ENCODE measurements around the gene SHISA7. TPM values are rescaled to one million over a fixed set of nuclear protein-coding genes. Genes with fewer than 3 reads are reported as not detected.
"Not testable (repeated sequence)": the region's sequence is repeated elsewhere in the genome, so short reads cannot be mapped to it uniquely, and the experiment has no call there.

SHISA7 gene
- total RNA-seq, 1 experiment from 2014 or later, result not detected

- H3K4me2 ChIP-seq (ENCODE audit: low read depth, low read length, poor library complexity, severe bottlenecking); H3K27me3 ChIP-seq (ENCODE audit: low read length): not testable (repeated sequence)
Measured at GRCh38 chr19:55448175-55448490, 5.0 kb upstream of the SHISA7 start.

GRCh38 chr19:55447421-55448174 is 4.5 kb upstream of the SHISA7 start:
- no peak for DNase-seq
- no peak overlapping the region for H3K4me3 ChIP-seq (ENCODE audit: low read length)
- no peaks in the 10 kb centered on the region for H3K36me3 ChIP-seq (ENCODE audit: insufficient read depth, low read length)
- no peaks in the 10 kb centered on the region for H3K9me3 ChIP-seq (ENCODE audit: low read length)
- H4K20me1 ChIP-seq (ENCODE audit: insufficient read depth, low read depth, low read length), result no peaks in the 10 kb centered on the region
- no peaks in the 10 kb centered on the region for H3K79me2 ChIP-seq (ENCODE audit: low read length)
- H3K4me2 ChIP-seq (ENCODE audit: low read depth, low read length, poor library complexity, severe bottlenecking), result no peak overlapping the region
- no peak overlapping the region for H2AFZ ChIP-seq (ENCODE audit: low read length)
- no peaks in the 10 kb centered on the region for H3K9me2 ChIP-seq (replicated peaks; ENCODE audit: insufficient read depth, low read length)
- H3K4me1 ChIP-seq (ENCODE audit: low read length), result no peaks in the 10 kb centered on the region
- H3K9ac ChIP-seq (ENCODE audit: low read length), result no peak overlapping the region
- no peaks in the 10 kb centered on the region for H3K27me3 ChIP-seq (ENCODE audit: low read length)
- no peak overlapping the region for H3K27ac ChIP-seq (ENCODE audit: low read length)

More at GRCh38 chr19:55448175-55448490, 5.0 kb upstream of the SHISA7 start:
- not testable (repeated sequence) for H3K9me2 ChIP-seq (replicated peaks; ENCODE audit: insufficient read depth, low read length); H3K79me2 ChIP-seq (ENCODE audit: low read length); H3K27ac ChIP-seq (ENCODE audit: low read length); H3K9me3 ChIP-seq (ENCODE audit: low read length); H3K36me3 ChIP-seq (ENCODE audit: insufficient read depth, low read length); H3K9ac ChIP-seq (ENCODE audit: low read length); H2AFZ ChIP-seq (ENCODE audit: low read length); H3K4me1 ChIP-seq (ENCODE audit: low read length); H3K4me3 ChIP-seq (ENCODE audit: low read length); H4K20me1 ChIP-seq (ENCODE audit: insufficient read depth, low read depth, low read length); DNase-seq

DNA sequence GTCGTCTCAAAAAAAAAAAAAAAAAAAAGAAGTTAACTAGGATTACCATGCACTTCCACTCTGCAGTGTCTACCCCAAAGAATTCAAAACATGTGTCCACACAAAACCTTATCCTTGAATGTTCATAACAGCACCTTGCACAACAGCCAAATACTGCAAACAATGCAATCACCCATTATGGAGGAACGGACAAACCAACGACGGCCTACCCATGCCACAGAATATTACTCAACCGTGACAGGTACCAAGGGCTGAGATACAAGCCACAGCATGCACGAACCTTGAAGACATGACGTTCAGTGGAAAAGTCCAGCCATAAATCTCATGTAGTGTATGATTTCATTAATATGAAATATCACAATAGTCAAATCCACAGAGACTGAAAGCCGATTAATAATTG is 3.0 kb upstream of the SHISA7 start:
- Histone ChIP-seq H3K27ac (ENCODE audit: low read length) (no peak overlapping the region), H3K36me3 (ENCODE audit: insufficient read depth, low read length) (no peaks in the 10 kb centered on the region), H4K20me1 (ENCODE audit: insufficient read depth, low read depth, low read length) (no peaks in the 10 kb centered on the region), H3K9me3 (ENCODE audit: low read length) (no peaks in the 10 kb centered on the region), H3K79me2 (ENCODE audit: low read length) (no peaks in the 10 kb centered on the region), H3K4me2 (ENCODE audit: low read depth, low read length, poor library complexity, severe bottlenecking) (no peak overlapping the region), H3K9ac (ENCODE audit: low read length) (no peak overlapping the region), H3K4me3 (ENCODE audit: low read length) (no peak overlapping the region), H3K27me3 (ENCODE audit: low read length) (no peaks in the 10 kb centered on the region), H3K4me1 (ENCODE audit: low read length) (no peaks in the 10 kb centered on the region), H2AFZ (ENCODE audit: low read length) (no peak overlapping the region), H3K9me2 (replicated peaks; ENCODE audit: insufficient read depth, low read length) (no peaks in the 10 kb centered on the region)
- no peak for DNase-seq

DNA sequence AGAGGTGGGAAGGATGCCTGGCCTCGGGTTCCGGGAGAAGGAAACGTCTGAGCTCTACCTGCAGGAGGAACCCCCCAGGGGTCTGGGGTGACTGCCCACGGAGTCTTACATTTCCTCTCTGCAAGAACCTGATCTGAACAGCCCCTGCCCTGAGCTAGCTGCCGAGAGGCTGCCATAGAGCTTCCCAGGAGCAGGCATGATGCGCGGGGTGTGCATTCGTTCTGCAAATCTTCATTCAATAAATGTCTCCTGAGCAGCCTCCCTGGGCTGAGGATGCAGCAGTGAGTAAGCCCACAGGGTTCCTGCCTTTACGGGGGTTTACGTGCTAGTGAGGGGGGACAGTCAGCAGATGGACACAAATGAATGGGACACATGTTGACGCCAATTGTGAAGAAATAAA is 1.5 kb upstream of the SHISA7 start:
- DNase-seq, result no peak
- no peak overlapping the region for H3K4me2 ChIP-seq (ENCODE audit: low read depth, low read length, poor library complexity, severe bottlenecking)
- no peaks in the 10 kb centered on the region for H3K9me3 ChIP-seq (ENCODE audit: low read length)
- no peaks in the 10 kb centered on the region for H3K9me2 ChIP-seq (replicated peaks; ENCODE audit: insufficient read depth, low read length)
- H3K36me3 ChIP-seq (ENCODE audit: insufficient read depth, low read length), result no peaks in the 10 kb centered on the region
- no peaks in the 10 kb centered on the region for H3K79me2 ChIP-seq (ENCODE audit: low read length)
- no peak overlapping the region for H3K4me3 ChIP-seq (ENCODE audit: low read length)
- H3K27ac ChIP-seq (ENCODE audit: low read length), result no peak overlapping the region
- no peaks in the 10 kb centered on the region for H3K27me3 ChIP-seq (ENCODE audit: low read length)
- no peaks in the 10 kb centered on the region for H4K20me1 ChIP-seq (ENCODE audit: insufficient read depth, low read depth, low read length)
- H3K4me1 ChIP-seq (ENCODE audit: low read length), result no peaks in the 10 kb centered on the region
- H2AFZ ChIP-seq (ENCODE audit: low read length), result no peak overlapping the region
- H3K9ac ChIP-seq (ENCODE audit: low read length), result no peak overlapping the region

GRCh38 chr19:55443824-55444480 is 852 bp upstream of the SHISA7 start:
- H3K9ac ChIP-seq (ENCODE audit: low read length), result no peak overlapping the region
- no peaks in the 10 kb centered on the region for H3K36me3 ChIP-seq (ENCODE audit: insufficient read depth, low read length)
- no peaks in the 10 kb centered on the region for H3K27me3 ChIP-seq (ENCODE audit: low read length)
- no peaks in the 10 kb centered on the region for H3K79me2 ChIP-seq (ENCODE audit: low read length)
- H3K4me1 ChIP-seq (ENCODE audit: low read length), result no peaks in the 10 kb centered on the region
- H3K4me2 ChIP-seq (ENCODE audit: low read depth, low read length, poor library complexity, severe bottlenecking), result no peak overlapping the region
- H3K9me2 ChIP-seq (replicated peaks; ENCODE audit: insufficient read depth, low read length), result no peaks in the 10 kb centered on the region
- DNase-seq, result no peak
- no peak overlapping the region for H3K4me3 ChIP-seq (ENCODE audit: low read length)
- H3K9me3 ChIP-seq (ENCODE audit: low read length), result no peaks in the 10 kb centered on the region
- H4K20me1 ChIP-seq (ENCODE audit: insufficient read depth, low read depth, low read length), result no peaks in the 10 kb centered on the region
- H3K27ac ChIP-seq (ENCODE audit: low read length), result no peak overlapping the region
- H2AFZ ChIP-seq (ENCODE audit: low read length), result no peak overlapping the region

DNA sequence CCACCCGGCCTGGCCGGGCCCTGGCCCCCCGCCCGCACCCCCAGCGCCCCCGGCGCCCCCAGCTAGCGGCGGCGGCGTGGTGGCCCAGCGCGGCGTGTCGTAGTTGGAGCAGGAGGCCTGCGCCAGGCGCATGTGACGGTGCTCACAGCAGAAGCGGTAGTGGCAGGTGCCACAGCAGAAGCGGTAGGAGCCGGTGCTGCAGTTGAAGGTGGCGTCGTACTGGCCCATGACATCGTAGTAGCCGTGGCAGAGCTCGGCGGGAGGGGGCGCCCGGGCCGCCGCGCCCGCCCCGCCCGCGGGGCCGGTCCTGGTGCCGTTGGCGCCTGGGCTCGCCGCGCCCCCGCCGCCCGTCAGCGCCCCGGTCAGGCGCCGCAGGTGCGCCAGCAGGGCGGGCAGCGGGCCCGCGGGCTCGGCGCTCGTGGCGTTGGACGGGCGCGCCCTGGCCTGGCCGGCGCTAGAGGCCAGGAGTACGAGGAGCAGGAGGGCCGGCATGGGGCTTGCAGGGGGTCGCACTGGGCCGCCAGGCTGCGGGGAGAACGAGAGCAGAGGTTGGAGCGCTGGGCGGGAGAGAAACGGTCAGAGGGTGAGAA is 633 bp downstream of the SHISA7 start:
- H3K27ac ChIP-seq (ENCODE audit: low read length), result no peak overlapping the region
- H3K9me3 ChIP-seq (ENCODE audit: low read length), result no peaks in the 10 kb centered on the region
- H3K79me2 ChIP-seq (ENCODE audit: low read length), result no peaks in the 10 kb centered on the region
- H3K4me2 ChIP-seq (ENCODE audit: low read depth, low read length, poor library complexity, severe bottlenecking), result no peak overlapping the region
- no peaks in the 10 kb centered on the region for H3K27me3 ChIP-seq (ENCODE audit: low read length)
- no peak overlapping the region for H3K9ac ChIP-seq (ENCODE audit: low read length)
- H3K9me2 ChIP-seq (replicated peaks; ENCODE audit: insufficient read depth, low read length), result no peaks in the 10 kb centered on the region
- H4K20me1 ChIP-seq (ENCODE audit: insufficient read depth, low read depth, low read length), result no peaks in the 10 kb centered on the region
- H3K4me3 ChIP-seq (ENCODE audit: low read length), result no peak overlapping the region
- H2AFZ ChIP-seq (ENCODE audit: low read length), result no peak overlapping the region
- no peaks in the 10 kb centered on the region for H3K36me3 ChIP-seq (ENCODE audit: insufficient read depth, low read length)
- H3K4me1 ChIP-seq (ENCODE audit: low read length), result no peaks in the 10 kb centered on the region
- DNase-seq, result no peak

GRCh38 chr19:55441692-55442321 is 1.3 kb downstream of the SHISA7 start:
- no peak overlapping the region for H3K27ac ChIP-seq (ENCODE audit: low read length)
- H3K79me2 ChIP-seq (ENCODE audit: low read length), result no peaks in the 10 kb centered on the region
- H3K4me1 ChIP-seq (ENCODE audit: low read length), result no peaks in the 10 kb centered on the region
- no peaks in the 10 kb centered on the region for H4K20me1 ChIP-seq (ENCODE audit: insufficient read depth, low read depth, low read length)
- H3K4me2 ChIP-seq (ENCODE audit: low read depth, low read length, poor library complexity, severe bottlenecking), result no peak overlapping the region
- no peak overlapping the region for H2AFZ ChIP-seq (ENCODE audit: low read length)
- no peak for DNase-seq
- no peaks in the 10 kb centered on the region for H3K9me3 ChIP-seq (ENCODE audit: low read length)
- H3K36me3 ChIP-seq (ENCODE audit: insufficient read depth, low read length), result no peaks in the 10 kb centered on the region
- no peak overlapping the region for H3K9ac ChIP-seq (ENCODE audit: low read length)
- H3K4me3 ChIP-seq (ENCODE audit: low read length), result no peak overlapping the region
- no peaks in the 10 kb centered on the region for H3K27me3 ChIP-seq (ENCODE audit: low read length)
- H3K9me2 ChIP-seq (replicated peaks; ENCODE audit: insufficient read depth, low read length), result no peaks in the 10 kb centered on the region

DNA sequence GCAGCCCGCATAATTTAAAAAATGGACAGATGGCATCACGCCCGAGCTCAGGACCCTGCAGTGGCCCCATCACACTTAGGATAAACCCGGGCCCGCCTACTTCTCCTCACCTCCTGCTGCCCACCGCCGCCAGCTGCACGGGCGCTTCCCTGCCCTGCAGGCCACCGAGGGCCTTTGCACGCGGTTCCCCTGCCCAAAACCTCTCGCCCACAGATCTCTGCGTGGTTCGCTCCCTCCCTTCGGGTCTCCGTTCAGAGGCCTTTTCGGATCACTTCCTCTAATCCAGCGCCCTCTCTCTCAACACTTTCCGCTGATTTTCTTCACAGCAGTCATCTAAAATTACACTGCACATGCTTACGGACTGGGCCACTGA is 1.8 kb downstream of the SHISA7 start:
- Histone ChIP-seq H3K9ac (ENCODE audit: low read length) (no peak overlapping the region), H4K20me1 (ENCODE audit: insufficient read depth, low read depth, low read length) (no peaks in the 10 kb centered on the region), H3K36me3 (ENCODE audit: insufficient read depth, low read length) (no peaks in the 10 kb centered on the region), H3K4me2 (ENCODE audit: low read depth, low read length, poor library complexity, severe bottlenecking) (no peak overlapping the region), H3K27me3 (ENCODE audit: low read length) (no peaks in the 10 kb centered on the region), H3K4me3 (ENCODE audit: low read length) (no peak overlapping the region), H3K9me3 (ENCODE audit: low read length) (no peaks in the 10 kb centered on the region), H3K4me1 (ENCODE audit: low read length) (no peaks in the 10 kb centered on the region), H3K27ac (ENCODE audit: low read length) (no peak overlapping the region), H3K79me2 (ENCODE audit: low read length) (no peaks in the 10 kb centered on the region), H2AFZ (ENCODE audit: low read length) (no peak overlapping the region), H3K9me2 (replicated peaks; ENCODE audit: insufficient read depth, low read length) (no peaks in the 10 kb centered on the region)
- no peak for DNase-seq

Measured in Karpas-422 (cell line).